Activated T-helper 2 cell treated with anti-CD3 and anti-CD28 coated beads, Interferon-gamma antibody, Interleukin-2, Interleukin-4, amounts not matched to agents 10 μg/mL and 5 μg/mL and 100 μg/mL, durations not matched to agents 14 hours and 24 hours and 36 hours (primary cell): ENCODE data around the gene CCL1. TPM values are rescaled to one million over a fixed set of nuclear protein-coding genes. Genes with fewer than 3 reads are reported as not detected.
A peak's percentile ranks its signal among the peaks of the same experiment; 100 is the strongest.

ENCODE experiments used
- DNase-seq: peaks from one replicate; pipeline ENCODE4 v3.0.0; 2021; ENCODE audit warnings: low spot score
- H3K27ac Mint-ChIP-seq: one replicate; pipeline ENCODE4 v1.8.0; 2021; ENCODE audit warnings: mixed read lengths
- H3K27me3 Mint-ChIP-seq: one replicate; pipeline ENCODE4 v1.8.0; 2021; ENCODE audit warnings: low read depth, mixed read lengths
- H3K36me3 Mint-ChIP-seq: one replicate; pipeline ENCODE4 v1.8.0; 2021; ENCODE audit warnings: low read depth, mixed read lengths
- H3K4me1 Mint-ChIP-seq: one replicate; pipeline ENCODE4 v1.8.0; 2021; ENCODE audit warnings: low read depth, mixed read lengths
- H3K4me3 Mint-ChIP-seq: one replicate; pipeline ENCODE4 v1.8.0; 2021; ENCODE audit warnings: low read depth, mild to moderate bottlenecking, moderate library complexity, mixed read lengths
- H3K9me3 Mint-ChIP-seq: one replicate; pipeline ENCODE4 v1.8.0; 2021; ENCODE audit warnings: mixed read lengths
- intact Hi-C: fragments of 100-400 bp; cut with micrococcal nuclease; formaldehyde crosslinking; loops from one replicate; pipeline ENCODE4 v1.15.1; 2023
- total RNA-seq: library from RNA; stranded (reverse); gene quantifications from 2 replicates; pipeline ENCODE4 v1.2.3, GENCODE V29; 2022

Gene CCL1
- total RNA-seq, 1 donor from 2014 or later = 88.1 TPM

- intact Hi-C loops = loop anchor here (1.0 kb wide), 3 partner anchors 11 to 176 kb away; no protein-coding TSS in a partner anchor
- no peak overlapping the region for H3K4me3 Mint-ChIP-seq
- peaks cover 69% of the 10 kb centered on the region for H3K4me1 Mint-ChIP-seq
- H3K36me3 Mint-ChIP-seq = no peaks in the 10 kb centered on the region
- H3K27me3 Mint-ChIP-seq = no peaks in the 10 kb centered on the region
- peak overlapping the region; percentile 74 for H3K27ac Mint-ChIP-seq
- no peaks in the 10 kb centered on the region for H3K9me3 Mint-ChIP-seq
- no peak for DNase-seq
Measured at GRCh38 chr17:34377078-34377823, 14.2 kb upstream of the CCL1 start.

GRCh38 chr17:34375426-34375997 is 12.5 kb upstream of the CCL1 start:
- H3K4me3 Mint-ChIP-seq = no peak overlapping the region
- H3K27me3 Mint-ChIP-seq = no peaks in the 10 kb centered on the region
- intact Hi-C loops = no loop called here
- no peak overlapping the region for H3K27ac Mint-ChIP-seq
- peaks cover 73% of the 10 kb centered on the region for H3K4me1 Mint-ChIP-seq
- DNase-seq = no peak
- H3K9me3 Mint-ChIP-seq = no peaks in the 10 kb centered on the region
- no peaks in the 10 kb centered on the region for H3K36me3 Mint-ChIP-seq

- no peaks in the 10 kb centered on the region for H3K36me3 Mint-ChIP-seq
- no peaks in the 10 kb centered on the region for H3K27me3 Mint-ChIP-seq
- intact Hi-C loops = no loop called here
- no peaks in the 10 kb centered on the region for H3K9me3 Mint-ChIP-seq
- H3K4me1 Mint-ChIP-seq = peaks cover 71% of the 10 kb centered on the region
- H3K4me3 Mint-ChIP-seq = no peak overlapping the region
- no peak for DNase-seq
- no peak overlapping the region for H3K27ac Mint-ChIP-seq
Measured at GRCh38 chr17:34374457-34374856, 11.4 kb upstream of the CCL1 start.

- Mint-ChIP-seq H3K4me1 (peaks cover 55% of the 10 kb centered on the region), H3K9me3 (no peaks in the 10 kb centered on the region), H3K27ac (peak overlapping the region; percentile 36), H3K27me3 (no peaks in the 10 kb centered on the region), H3K36me3 (no peaks in the 10 kb centered on the region), H3K4me3 (no peak overlapping the region)
- intact Hi-C loops = no loop called here
- no peak for DNase-seq
Measured at GRCh38 chr17:34371405-34372100, 8.5 kb upstream of the CCL1 start.

- intact Hi-C loops = no loop called here
- no peak for DNase-seq
- Mint-ChIP-seq H3K4me1 (peaks cover 59% of the 10 kb centered on the region), H3K36me3 (no peaks in the 10 kb centered on the region), H3K9me3 (no peaks in the 10 kb centered on the region), H3K27me3 (no peaks in the 10 kb centered on the region), H3K4me3 (no peak overlapping the region), H3K27ac (peak overlapping the region; percentile 36)
Measured at GRCh38 chr17:34370997-34371395, 8.0 kb upstream of the CCL1 start.

- H3K36me3 Mint-ChIP-seq = no peaks in the 10 kb centered on the region
- peak overlapping the region; percentile 36 for H3K27ac Mint-ChIP-seq
- intact Hi-C loops = no loop called here
- no peak overlapping the region for H3K4me3 Mint-ChIP-seq
- H3K4me1 Mint-ChIP-seq = peaks cover 62% of the 10 kb centered on the region
- H3K9me3 Mint-ChIP-seq = no peaks in the 10 kb centered on the region
- DNase-seq = no peak
- no peaks in the 10 kb centered on the region for H3K27me3 Mint-ChIP-seq
Measured at GRCh38 chr17:34370376-34370996, 7.5 kb upstream of the CCL1 start.

GRCh38 chr17:34369571-34369970 is 6.5 kb upstream of the CCL1 start:
- no peaks in the 10 kb centered on the region for H3K9me3 Mint-ChIP-seq
- no peaks in the 10 kb centered on the region for H3K27me3 Mint-ChIP-seq
- H3K4me1 Mint-ChIP-seq = peaks cover 67% of the 10 kb centered on the region
- H3K4me3 Mint-ChIP-seq = no peak overlapping the region
- H3K36me3 Mint-ChIP-seq = no peaks in the 10 kb centered on the region
- intact Hi-C loops = loop anchor here (10.0 kb wide), 1 partner anchor 45 kb away; no protein-coding TSS in a partner anchor
- H3K27ac Mint-ChIP-seq = no peak overlapping the region
- DNase-seq = no peak

GRCh38 chr17:34368946-34369500 is 6.0 kb upstream of the CCL1 start:
- no peak overlapping the region for H3K27ac Mint-ChIP-seq
- DNase-seq = no peak
- H3K9me3 Mint-ChIP-seq = no peaks in the 10 kb centered on the region
- H3K4me3 Mint-ChIP-seq = no peak overlapping the region
- H3K4me1 Mint-ChIP-seq = peaks cover 71% of the 10 kb centered on the region
- no peaks in the 10 kb centered on the region for H3K36me3 Mint-ChIP-seq
- H3K27me3 Mint-ChIP-seq = no peaks in the 10 kb centered on the region
- intact Hi-C loops = loop anchor here (10.0 kb wide), 1 partner anchor 46 kb away; no protein-coding TSS in a partner anchor

GRCh38 chr17:34368196-34368945 is 5.3 kb upstream of the CCL1 start:
- intact Hi-C loops = loop anchor here (10.0 kb wide), 1 partner anchor 46 kb away; no protein-coding TSS in a partner anchor
- peaks cover 75% of the 10 kb centered on the region for H3K4me1 Mint-ChIP-seq
- no peaks in the 10 kb centered on the region for H3K27me3 Mint-ChIP-seq
- no peaks in the 10 kb centered on the region for H3K9me3 Mint-ChIP-seq
- H3K4me3 Mint-ChIP-seq = no peak overlapping the region
- no peaks in the 10 kb centered on the region for H3K36me3 Mint-ChIP-seq
- peak; percentile 8 for DNase-seq
- no peak overlapping the region for H3K27ac Mint-ChIP-seq

- intact Hi-C loops = loop anchor here (10.0 kb wide), 1 partner anchor 47 kb away; no protein-coding TSS in a partner anchor
- Mint-ChIP-seq H3K36me3 (no peaks in the 10 kb centered on the region), H3K4me3 (no peak overlapping the region), H3K27ac (no peak overlapping the region), H3K27me3 (no peaks in the 10 kb centered on the region), H3K4me1 (peaks cover 76% of the 10 kb centered on the region), H3K9me3 (no peaks in the 10 kb centered on the region)
- DNase-seq = no peak
Measured at GRCh38 chr17:34367486-34368195, 4.6 kb upstream of the CCL1 start.

- H3K4me3 Mint-ChIP-seq = no peak overlapping the region
- peaks cover 72% of the 10 kb centered on the region for H3K4me1 Mint-ChIP-seq
- no peak for DNase-seq
- no peaks in the 10 kb centered on the region for H3K27me3 Mint-ChIP-seq
- intact Hi-C loops = loop anchor here (1.0 to 10.0 kb wide), 2 partner anchors 11 to 48 kb away; no protein-coding TSS in a partner anchor
- H3K36me3 Mint-ChIP-seq = no peaks in the 10 kb centered on the region
- H3K9me3 Mint-ChIP-seq = no peaks in the 10 kb centered on the region
- peak overlapping the region; percentile 11 for H3K27ac Mint-ChIP-seq
Measured at GRCh38 chr17:34366529-34367107, 3.6 kb upstream of the CCL1 start.
